ENCODE data around the gene HIGD2A.

The HIGD2A gene, protein sequence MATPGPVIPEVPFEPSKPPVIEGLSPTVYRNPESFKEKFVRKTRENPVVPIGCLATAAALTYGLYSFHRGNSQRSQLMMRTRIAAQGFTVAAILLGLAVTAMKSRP

DNA sequence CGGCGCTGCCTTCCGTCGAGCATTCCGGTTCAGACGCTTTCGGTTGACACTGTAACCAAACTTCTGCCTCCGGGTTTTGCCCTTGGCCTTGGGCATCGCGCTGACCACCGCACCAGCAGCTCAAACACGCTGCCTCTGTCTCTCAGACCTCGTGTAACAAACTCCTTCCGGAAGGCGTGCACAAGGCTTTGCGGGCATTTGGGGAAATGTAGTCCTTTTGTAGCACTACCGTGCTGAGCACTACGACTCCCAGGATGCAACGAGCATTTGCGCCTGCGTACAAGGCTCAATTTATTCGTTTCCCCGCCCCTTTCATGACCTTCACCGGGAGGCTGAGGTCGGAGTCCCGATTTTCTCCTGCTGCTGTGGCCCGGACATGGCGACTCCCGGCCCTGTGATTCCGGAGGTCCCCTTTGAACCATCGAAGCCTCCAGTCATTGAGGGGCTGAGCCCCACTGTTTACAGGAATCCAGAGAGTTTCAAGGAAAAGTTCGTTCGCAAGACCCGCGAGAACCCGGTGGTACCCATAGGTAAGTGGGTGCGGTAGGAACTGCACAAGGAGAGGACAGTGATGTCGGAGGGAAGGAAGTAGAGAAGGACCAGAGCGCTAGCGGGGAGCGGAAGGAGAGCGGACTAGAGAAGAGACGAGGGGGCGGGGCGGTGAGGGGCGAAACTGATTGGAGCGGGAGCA is at the start of gene HIGD2A, which contains the start of gene NOP16:
TSS of gene HIGD2A (plus strand) at position 308 of the 691 bp plus-strand sequence. CDS start at position 377, 69 bp downstream.
TSS of gene NOP16 (minus strand) at position 155 of the 691 bp plus-strand sequence. CDS start at position 96, 59 bp downstream.
- peak; percentile 100 for DNase-seq (ENCODE audit: low read depth)

DNA sequence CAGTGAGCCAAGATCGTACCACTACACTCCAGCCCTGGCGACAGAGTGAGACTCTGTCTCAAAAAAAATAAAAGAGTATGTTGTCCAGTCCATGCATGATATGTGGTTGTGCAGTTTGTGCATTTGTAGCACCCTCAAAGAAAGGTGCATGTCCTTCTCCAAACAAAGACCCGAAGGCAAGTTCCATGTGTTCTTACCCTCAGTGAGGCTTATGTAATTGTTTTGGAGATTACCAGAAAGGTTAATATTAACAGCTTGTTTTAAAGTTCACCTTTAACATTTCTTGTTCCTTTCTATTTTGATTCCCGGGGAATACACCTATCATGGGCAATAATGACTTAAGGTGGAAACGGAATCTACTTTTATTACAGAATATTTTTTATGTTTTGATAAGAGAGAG is 49.2 kb upstream of the HIGD2A start:
- DNase-seq (ENCODE audit: low read depth), result no peak

DNA sequence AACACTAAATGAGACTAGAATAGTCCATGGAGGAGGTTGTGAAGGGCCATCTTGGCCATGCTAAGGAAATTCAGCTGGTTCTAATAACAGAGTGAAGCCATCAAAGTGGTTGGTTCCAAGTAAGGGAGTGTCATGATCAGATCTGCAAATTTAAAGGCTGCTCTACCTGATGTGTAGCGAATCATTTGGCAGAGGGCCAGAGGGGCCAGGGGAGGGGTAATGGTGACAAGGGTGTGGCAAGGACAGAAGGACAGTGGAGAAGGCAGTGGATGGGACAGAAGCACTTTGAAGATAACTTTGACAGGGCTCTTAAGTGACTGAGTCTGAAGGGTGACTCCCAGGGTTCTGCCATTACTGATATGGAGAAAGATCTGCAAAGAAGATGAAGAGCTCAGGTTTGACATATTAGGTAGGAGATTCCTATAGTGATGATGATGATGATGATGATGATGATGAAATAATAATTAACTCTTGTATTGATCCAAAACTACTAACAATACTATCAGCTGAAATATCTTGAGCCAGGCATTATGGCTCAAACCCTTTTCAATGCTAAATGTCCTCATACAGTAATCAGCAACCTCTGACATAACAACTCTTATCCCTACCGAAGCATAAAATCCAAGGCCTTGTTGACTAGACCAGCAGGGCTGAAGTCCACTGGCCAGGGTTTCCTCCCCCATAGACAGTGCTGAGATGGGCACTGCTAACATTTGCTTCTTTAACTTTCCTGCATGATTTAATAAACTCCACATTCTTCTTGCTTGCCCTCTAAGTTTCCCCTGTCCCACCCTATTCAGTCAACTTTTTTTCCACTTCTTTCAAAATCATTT is 47.0 kb upstream of the HIGD2A start:
- no peak for DNase-seq (ENCODE audit: low read depth)

DNA sequence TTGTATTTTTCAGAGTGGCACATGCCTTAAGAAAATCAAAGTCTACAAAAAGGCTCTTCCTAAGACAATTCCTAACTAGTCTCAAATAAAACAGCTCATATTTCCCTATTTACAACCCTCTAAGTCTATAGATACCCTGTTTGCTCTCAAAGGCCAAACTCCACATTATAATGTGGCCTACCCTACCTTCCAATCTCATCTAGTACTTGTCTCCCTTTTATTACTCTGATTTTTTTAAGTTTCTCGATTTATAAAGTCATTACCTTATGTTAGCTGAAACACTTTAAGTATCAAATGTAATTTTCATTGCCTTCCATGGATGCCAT is 46.4 kb upstream of the HIGD2A start:
- DNase-seq (ENCODE audit: low read depth), result no peak

DNA sequence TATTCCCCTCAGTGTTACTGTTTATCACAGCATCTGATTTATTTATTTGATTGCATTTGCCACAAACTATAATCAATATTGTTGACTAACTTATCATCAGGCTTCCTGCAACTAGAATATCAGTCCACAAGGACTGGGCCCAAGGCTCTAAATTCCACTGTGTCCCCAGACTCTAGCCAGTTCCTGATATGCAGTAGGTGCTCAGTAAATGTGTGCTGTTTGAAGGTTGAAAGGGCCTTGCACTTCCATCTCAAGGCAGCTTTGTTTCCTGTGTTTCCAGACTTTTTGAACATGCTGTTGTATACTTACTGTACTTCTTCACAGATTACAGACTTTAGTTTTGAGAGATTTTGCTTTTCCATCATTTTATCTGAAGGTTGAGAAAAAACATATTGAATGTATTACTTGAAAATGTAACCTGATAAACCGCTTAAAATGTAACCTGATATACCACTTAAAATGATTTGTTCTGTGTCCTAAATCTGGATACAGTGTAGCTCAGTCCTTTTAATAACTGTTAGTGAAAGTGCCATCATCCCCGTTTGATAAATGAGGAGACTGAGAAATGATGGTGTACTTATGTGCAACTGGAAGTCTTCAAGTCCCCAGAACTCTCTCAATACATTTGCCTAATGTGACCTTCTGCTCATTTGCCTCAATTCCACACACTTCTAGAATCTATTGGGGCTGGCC is 45.6 kb upstream of the HIGD2A start:
- no peak for DNase-seq (ENCODE audit: low read depth)

DNA sequence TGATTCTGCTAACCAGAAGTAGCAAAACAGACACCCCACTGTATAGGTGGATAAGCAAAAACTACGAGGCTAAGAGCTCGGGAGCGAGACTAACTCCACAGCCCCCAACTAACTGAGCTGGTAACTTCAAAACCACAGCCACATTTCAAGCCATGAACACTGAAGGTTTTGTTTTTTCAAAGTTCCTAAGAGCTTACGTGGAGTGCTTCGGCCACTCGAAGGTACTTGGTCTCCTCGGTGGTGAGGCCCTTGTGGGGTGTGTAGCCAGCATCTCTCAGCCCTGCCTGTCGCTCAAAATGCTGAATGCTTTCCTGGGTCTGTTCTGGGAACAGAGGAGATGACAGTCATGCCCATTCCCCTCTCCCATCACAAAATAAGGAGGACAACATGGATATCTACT is 38.1 kb upstream of the HIGD2A start:
- DNase-seq (ENCODE audit: low read depth), result no peak

DNA sequence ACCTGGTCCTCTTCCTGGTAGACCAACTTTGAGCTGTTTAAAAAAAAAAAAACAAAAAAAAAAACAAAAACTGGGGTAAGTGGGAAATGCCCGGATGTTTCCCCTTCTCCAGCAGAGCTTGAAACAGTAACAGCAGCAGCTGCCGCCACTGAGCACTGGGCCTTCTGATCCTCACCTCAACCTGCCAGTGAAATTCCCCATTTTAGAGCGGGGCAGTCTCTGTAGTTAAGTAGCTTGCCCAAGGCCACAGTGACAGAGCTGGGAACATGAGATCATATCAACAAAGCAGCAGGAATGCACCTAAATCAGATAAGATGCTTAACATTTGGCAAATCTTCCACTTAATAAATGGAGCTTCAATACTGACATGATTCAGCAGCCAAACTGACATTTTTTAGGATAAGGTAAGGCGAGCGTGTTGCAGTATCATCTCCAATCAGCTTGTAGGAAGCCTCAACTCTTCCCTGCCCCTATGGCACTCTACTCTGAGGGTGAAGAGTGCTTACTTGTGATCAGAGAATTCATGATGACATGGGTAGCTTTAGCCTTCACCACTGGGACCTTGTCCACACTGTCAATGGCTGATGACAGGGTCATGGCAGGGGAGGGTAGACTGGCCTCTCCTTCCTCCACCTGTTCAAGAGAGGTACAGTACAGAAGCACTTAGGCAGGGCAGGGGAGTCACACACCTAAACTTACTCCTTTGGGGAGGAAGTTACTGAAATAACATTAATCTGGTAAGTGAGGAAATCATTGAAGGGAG is 36.3 kb upstream of the HIGD2A start:
- DNase-seq (ENCODE audit: low read depth), result no peak

DNA sequence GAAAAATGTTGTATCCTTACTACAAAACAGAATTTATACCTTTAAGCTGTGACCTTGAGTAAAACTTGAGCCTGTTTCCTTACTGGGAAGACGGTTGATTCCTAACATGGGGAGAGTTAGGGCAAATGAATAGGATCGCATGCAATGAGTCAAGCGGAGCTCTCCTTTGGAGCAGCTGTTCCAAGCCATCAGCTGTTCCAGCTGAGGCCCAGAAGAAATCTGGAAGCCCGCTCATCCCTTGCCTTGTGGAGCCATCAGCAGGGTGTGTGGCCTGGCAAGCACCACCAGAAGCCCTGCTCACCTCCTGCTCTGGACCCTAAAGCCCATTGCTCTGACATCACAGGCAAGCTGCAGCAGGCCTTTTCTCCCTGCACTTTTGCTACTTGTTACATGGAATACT is 35.0 kb upstream of the HIGD2A start:
- no peak for DNase-seq (ENCODE audit: low read depth)

DNA sequence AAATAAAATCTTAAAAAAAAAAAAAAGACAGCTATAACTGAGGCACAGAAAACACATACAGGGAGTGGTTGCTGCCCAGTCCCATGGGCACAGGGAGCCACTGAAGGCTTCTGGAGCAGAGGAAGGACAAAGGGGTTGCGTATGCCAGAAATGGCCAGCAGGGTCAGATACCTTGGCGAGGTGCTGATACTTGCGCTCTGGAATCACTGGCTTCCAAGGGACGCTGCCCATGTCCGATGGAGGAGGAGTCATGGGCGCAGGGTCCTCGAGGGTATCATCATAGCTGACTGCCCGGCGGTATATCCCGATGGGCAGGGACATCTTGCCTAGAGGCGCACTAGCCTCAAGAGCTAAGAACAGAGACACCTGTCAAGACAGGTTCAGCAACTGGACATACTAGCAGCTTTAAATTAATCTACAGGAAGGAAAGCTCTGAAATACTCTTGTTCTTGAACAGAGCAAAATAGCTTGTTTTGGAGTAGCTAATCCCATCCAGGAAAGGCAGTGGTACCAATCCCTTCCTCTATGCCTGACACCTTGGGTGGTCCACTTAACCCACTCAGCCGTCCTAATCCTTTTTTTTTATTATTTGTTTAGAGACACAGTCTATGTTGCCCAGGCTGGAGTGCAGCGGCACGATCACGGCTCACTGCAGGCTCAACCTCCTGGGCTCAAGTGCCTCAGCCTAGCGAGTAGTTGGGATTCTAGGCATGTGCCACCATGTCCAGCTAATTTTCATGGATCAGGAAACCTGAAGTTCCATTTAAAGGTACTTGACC is 33.0 kb upstream of the HIGD2A start:
- DNase-seq (ENCODE audit: low read depth), result no peak

DNA sequence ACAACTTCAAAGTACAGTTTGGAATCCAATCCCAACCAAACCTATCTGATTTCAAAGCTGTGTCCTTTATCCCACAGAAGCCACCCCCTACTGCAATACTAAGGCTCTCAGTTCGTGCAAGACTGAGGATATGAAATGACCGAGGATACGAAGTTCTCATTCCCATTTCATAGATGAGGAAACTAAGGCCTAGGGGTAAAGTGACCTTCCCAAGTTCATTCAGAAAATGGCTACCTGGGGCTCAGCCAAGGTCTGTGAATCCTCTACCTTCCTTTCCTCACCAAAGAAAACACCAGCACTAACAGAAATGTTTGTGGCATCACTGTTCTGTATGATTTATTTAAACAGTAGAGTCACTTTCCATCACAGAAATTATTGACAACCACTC is 32.4 kb upstream of the HIGD2A start:
- no peak for DNase-seq (ENCODE audit: low read depth)

DNA sequence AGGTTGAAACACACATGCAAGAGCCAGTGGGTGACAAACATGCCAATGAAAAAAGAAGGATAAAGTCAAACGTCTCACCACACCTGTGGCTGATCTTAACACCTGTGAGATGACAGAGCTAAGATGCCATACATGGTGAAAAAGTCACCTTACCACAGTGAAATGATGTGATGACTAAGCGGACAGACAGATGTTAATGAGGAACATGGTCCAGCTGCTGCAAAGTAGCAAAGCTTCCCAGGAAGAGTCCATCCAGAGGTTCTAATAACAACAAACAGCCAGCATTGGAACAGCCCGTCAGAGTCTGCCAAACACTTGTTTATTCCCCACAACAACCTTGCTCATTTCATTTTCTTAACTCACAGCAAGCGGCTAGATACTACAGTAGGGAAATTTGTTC is 28.9 kb upstream of the HIGD2A start:
- no peak for DNase-seq (ENCODE audit: low read depth)

DNA sequence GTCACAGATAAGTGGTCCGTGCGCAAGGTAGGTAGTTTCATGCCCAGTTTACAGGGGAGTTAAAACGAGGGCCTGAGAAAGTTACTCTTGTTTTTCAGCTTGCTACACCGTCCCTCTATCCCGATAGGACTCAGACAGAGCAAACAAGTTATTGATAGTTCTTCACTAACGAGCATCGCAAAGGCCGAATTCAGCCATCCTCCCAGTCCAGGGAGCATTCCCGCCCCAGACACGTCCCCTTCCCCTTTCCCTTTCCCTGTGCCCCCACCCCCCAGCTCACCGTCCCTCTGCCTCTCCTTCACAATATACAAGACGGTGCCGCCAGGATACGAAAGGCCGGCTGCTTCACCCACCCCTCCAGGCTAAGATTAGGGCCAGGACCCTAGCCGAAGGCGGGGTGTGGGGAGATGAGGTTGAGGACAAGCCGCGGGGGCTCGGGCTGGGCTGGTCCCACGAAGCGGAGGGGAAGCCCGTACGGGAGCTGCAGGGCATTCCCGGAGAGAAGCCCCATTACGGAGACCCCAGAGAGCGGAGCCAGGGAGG is 27.6 kb upstream of the HIGD2A start:
- no peak for DNase-seq (ENCODE audit: low read depth)

DNA sequence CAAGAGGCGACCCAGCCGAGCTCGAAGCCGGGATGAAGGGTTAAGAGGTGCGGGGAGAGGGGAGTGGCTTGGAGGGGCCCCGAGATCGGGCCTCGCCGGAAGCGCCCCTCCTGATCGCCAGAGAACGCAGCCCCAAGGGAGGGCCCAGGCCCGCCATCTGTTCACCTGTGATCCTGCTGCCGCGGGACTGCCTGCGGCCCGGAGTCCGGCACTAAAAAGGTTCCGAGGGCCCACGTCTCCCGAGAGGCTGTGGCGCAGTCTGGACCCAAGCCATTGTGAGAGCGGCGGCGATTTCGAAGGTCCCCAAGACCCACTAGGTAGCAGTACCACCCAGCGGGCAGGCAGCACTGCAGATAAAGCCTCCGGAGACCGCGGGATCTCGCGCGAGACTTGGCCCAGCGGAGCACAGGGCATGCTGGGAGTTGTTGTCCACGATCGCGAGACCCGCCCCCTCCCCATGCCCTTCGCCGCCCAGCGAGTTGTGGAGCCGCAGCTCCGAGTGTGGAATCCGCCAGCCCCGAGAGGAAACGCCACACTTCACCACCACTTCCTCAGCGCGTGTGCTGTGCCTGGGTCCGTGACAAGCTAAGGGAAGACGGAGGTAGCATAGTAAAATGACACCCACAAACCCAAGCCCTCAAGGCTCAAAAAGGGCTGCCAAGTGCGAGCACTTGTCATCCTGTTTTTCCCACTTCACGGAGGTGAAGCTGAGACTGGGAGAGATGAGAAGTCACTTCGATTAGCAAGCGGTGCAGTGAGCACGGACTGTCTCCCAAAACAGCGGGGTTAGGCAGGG is 26.9 kb upstream of the HIGD2A start, which contains the start of gene KIAA1191:
TSS of gene KIAA1191 (minus strand) at position 328 of the 796 bp plus-strand sequence. CDS start 2,256 bp downstream, outside the sequence.
- peak; percentile 91 for DNase-seq (ENCODE audit: low read depth)

DNA sequence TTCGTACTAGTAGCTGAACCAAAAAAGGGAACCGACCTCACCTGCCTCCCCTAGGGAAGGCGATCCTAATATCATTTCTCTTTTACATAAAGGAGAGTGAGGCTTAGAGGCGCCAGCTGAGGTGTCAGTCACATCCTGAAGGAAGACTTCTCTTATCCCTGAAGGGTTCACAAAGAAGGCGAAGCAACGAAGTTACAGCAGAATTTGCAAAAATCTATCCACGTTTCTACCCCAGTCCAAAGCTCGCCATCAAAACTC is 26.4 kb upstream of the HIGD2A start:
- DNase-seq (ENCODE audit: low read depth), result no peak

DNA sequence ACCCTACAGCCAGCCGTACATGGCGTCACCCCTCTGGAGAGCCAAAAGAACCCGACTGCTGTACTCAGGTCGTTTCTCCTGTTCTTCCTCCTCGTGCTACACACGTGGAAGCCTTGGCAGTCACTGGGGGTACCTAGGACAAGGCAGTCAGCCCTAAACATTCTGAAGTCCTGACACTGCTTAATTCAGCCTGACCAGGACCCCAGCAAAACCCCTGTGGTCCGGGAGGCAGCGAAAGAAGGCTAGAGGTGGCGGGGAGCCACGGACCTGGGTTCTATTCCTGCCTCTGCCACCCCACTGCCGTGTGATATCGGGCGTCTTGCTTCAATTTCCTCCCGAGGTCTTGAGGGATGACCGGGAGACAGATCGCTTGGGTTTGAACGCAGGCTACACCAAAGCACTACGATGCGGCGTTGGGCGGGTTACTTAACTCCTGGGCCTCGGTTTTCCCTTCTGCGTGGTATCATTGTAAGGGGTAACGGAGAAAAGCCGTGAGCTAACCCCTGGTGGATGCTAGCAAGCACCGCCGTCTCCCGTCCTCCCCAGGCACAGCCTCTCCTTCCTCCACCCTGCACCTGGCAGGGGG is 23.7 kb upstream of the HIGD2A start:
- DNase-seq (ENCODE audit: low read depth), result no peak

DNA sequence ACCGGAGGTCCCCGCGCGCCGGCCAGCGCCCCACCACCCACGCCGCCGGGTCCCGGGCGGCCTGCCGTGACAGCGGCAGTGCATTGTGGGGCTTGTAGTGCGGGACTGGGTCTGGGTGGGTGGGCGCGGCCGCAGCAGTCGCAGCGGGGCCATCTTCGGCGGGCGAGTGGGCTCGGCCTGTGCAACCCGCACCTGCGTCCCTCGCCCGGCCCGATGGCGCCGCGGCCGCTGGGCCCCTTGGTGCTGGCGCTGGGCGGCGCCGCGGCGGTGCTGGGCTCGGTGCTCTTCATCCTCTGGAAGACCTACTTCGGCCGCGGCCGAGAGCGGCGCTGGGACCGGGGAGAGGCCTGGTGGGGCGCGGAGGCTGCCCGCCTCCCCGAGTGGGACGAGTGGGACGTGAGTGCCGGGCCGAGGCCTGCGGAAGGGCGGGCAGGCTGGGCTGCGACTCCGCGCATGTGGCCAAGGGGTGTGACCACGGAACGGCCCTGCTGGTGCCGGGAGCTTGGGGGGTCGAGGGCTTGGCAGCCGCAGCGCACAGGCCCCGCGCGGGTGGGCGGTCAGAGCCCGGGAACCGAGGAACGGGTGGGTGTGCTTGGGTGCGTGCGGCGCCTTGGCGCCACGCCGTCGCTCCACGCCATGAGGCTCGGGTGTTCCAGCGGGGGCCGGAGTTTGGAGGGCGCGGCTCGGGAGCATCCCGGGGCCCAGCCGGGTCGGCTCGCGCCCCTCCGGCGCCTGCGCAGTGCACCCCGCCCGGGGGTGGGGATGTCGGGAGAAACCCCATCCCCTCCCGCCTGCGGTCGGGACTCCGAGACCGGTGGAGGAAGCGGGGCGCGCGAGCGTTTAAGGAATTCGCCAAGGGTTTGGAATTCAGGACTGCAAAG is 23.0 kb upstream of the HIGD2A start, which contains the start of gene ARL10:
TSS of gene ARL10 (plus strand) at position 137 of the 881 bp plus-strand sequence. CDS start at position 214, 77 bp downstream.
- no peak for DNase-seq (ENCODE audit: low read depth)

DNA sequence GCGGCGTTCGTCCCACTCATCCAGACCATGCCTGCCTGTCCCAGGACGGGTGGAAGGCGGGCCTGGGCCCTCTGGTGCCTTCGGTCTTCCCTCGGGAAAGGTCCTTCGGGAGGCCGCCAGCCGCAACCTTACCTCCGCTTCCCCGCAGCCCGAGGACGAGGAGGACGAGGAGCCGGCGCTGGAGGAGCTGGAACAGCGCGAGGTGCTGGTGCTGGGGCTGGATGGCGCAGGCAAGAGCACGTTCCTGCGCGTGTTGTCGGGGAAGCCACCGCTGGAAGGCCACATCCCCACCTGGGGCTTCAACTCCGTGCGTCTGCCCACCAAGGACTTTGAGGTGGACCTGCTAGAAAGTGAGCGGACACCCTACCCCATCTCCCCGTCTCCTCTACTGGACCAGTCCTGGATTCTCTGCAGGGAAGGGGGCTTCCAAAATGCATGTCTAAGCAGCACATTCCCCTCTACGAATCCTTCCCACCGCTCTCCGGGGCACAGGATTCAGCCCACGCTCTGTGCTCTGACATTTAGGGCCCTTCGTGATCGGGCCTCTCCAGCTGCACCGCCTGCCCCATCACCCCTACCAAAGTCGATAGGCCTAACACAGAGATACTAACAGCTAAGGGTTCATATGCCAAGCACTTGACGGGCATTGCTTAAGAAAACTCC is 22.2 kb upstream of the HIGD2A start:
- no peak for DNase-seq (ENCODE audit: low read depth)

DNA sequence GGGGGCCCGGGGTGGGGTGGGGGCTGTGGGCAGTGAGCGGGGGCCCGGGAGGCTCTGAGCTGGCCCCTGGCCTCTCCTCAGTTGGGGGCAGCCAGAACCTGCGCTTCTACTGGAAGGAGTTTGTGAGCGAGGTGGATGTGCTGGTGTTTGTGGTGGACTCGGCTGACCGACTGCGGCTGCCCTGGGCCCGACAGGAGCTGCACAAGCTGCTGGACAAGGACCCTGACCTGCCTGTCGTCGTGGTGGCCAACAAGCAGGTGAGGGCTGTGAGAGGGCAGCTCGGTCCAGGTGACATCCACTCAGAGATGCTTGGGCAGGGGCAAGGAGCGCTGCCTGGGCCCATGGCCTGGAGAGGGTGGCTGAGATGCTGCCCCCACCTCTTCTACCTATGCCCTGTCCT is 19.8 kb upstream of the HIGD2A start:
- DNase-seq (ENCODE audit: low read depth), result no peak
